HEK293 (cell line): ENCODE data around the gene PRKACG.

Source experiments
- CTCF ChIA-PET: fragments of 350-600 bp; formaldehyde crosslinking; extraction: SDS; loops from one replicate; lab custom pipeline; 2021; ENCODE audit warnings: antibody characterized with exemption; lab: Yijun Ruan, JAX
- POLR2A ChIA-PET: fragments of 300-600 bp; formaldehyde crosslinking; extraction: SDS; loops from one replicate; lab custom pipeline; 2020; ENCODE audit warnings: antibody characterized with exemption, inconsistent platforms; lab: Yijun Ruan, JAX
- H3K27ac ChIP-seq: fragments of 200-500 bp; sonication (Bioruptor generic); 2 replicates; pipeline ENCODE4 v1.5.1; 2014; ENCODE audit warnings: low read depth, low read length, control low read depth, inconsistent platforms; ENCODE audit errors: extremely low read depth
- H3K36me3 ChIP-seq, 2 experiments: fragments of 200-500 bp in 1 of 2; sonication (Bioruptor generic) in 1 of 2; 1 replicate in 1 of 2; 2 replicates in 1 of 2; pipeline ENCODE4 v1.5.1; 2014 to 2017; ENCODE audit warnings: inconsistent platforms in 2 of 2, low read length in 2 of 2; ENCODE audit not compliant: control insufficient read depth in 2 of 2, insufficient read depth in 1 of 2
- H3K4me1 ChIP-seq: fragments of 200-500 bp; sonication (Bioruptor generic); 2 replicates; pipeline ENCODE4 v1.5.1; 2014; ENCODE audit warnings: mild to moderate bottlenecking, low read length, inconsistent platforms; ENCODE audit not compliant: control insufficient read depth, insufficient read depth
- H3K4me3 ChIP-seq: 2 replicates; pipeline ENCODE4 v1.5.1; 2011; ENCODE audit warnings: low read depth, mild to moderate bottlenecking, control low read depth, low read length, moderate library complexity
- H3K9me3 ChIP-seq: fragments of 200-500 bp; sonication (Bioruptor generic); 2 replicates; pipeline ENCODE4 v1.5.1; 2014; ENCODE audit warnings: low read depth, low read length, inconsistent platforms; ENCODE audit not compliant: control insufficient read depth, insufficient read depth
- BCL6B ChIP-seq: fragments of 450-650 bp; formaldehyde crosslinking; IDR thresholded peaks from 2 replicates; pipeline ENCODE4 v1.5.1; 2017; ENCODE audit warnings: missing biosample characterization, missing genetic modification characterization
- GFI1B ChIP-seq: fragments of 450-650 bp; formaldehyde crosslinking; IDR thresholded peaks from 2 replicates; pipeline ENCODE4 v1.5.1; 2016; ENCODE audit warnings: missing biosample characterization, missing genetic modification characterization
- KLF1 ChIP-seq: fragments of 450-650 bp; formaldehyde crosslinking; IDR thresholded peaks from 2 replicates; pipeline ENCODE4 v1.5.1; 2016; ENCODE audit warnings: missing biosample characterization, missing genetic modification characterization
- MZF1 ChIP-seq: fragments of 450-650 bp; formaldehyde crosslinking; IDR thresholded peaks from 2 replicates; pipeline ENCODE4 v1.5.1; 2017; ENCODE audit warnings: missing biosample characterization, missing genetic modification characterization, borderline replicate concordance
- PRDM1 ChIP-seq: fragments of 450-650 bp; formaldehyde crosslinking; IDR thresholded peaks from 2 replicates; pipeline ENCODE4; 2016; ENCODE audit warnings: missing biosample characterization, missing genetic modification characterization
- REPIN1 ChIP-seq: fragments of 450-650 bp; formaldehyde crosslinking; IDR thresholded peaks from 2 replicates; pipeline ENCODE4 v1.5.1; 2017; ENCODE audit warnings: missing biosample characterization, missing genetic modification characterization, low read depth
- SALL2 ChIP-seq: fragments of 450-650 bp; formaldehyde crosslinking; IDR thresholded peaks from 2 replicates; pipeline ENCODE4 v1.5.0; 2017; ENCODE audit warnings: missing biosample characterization, mild to moderate bottlenecking, missing genetic modification characterization, borderline replicate concordance
- SCRT2 ChIP-seq: fragments of 450-650 bp; formaldehyde crosslinking; IDR thresholded peaks from 2 replicates; pipeline ENCODE4 v1.5.1; 2016; ENCODE audit warnings: missing biosample characterization, missing genetic modification characterization
- TRIM28 ChIP-seq: IDR thresholded peaks from 2 replicates; pipeline ENCODE4 v1.6.1; 2011; ENCODE audit warnings: low read length, control low read depth, borderline replicate concordance
- ZBTB8A ChIP-seq: fragments of 450-650 bp; formaldehyde crosslinking; IDR thresholded peaks from 2 replicates; pipeline ENCODE4 v1.5.1; 2016; ENCODE audit warnings: missing biosample characterization, missing genetic modification characterization
- ZEB2 ChIP-seq: fragments of 450-650 bp; formaldehyde crosslinking; IDR thresholded peaks from 2 replicates; pipeline ENCODE4 v1.5.1; 2016; ENCODE audit warnings: missing biosample characterization, missing genetic modification characterization
- ZNF146 ChIP-seq: fragments of 450-650 bp; formaldehyde crosslinking; IDR thresholded peaks from 2 replicates; pipeline ENCODE4 v1.5.1; 2016; ENCODE audit warnings: missing biosample characterization, missing genetic modification characterization
- ZNF23 ChIP-seq: fragments of 450-650 bp; formaldehyde crosslinking; IDR thresholded peaks from 2 replicates; pipeline ENCODE4 v1.5.1; 2016; ENCODE audit warnings: missing biosample characterization, missing genetic modification characterization, borderline replicate concordance
- ZNF26 ChIP-seq: fragments of 450-650 bp; formaldehyde crosslinking; IDR thresholded peaks from 2 replicates; pipeline ENCODE4 v1.5.1; 2016; ENCODE audit warnings: missing biosample characterization, missing genetic modification characterization
- ZNF324 ChIP-seq: fragments of 450-650 bp; formaldehyde crosslinking; IDR thresholded peaks from 2 replicates; pipeline ENCODE4 v1.5.1; 2016; ENCODE audit warnings: missing biosample characterization, missing genetic modification characterization
- ZNF555 ChIP-seq: fragments of 450-650 bp; formaldehyde crosslinking; conservative IDR thresholded peaks from 2 replicates; pipeline ENCODE4 v1.5.1; 2017; ENCODE audit warnings: missing biosample characterization, mild to moderate bottlenecking, missing genetic modification characterization, inconsistent platforms
- ZNF654 ChIP-seq: fragments of 450-650 bp; formaldehyde crosslinking; IDR thresholded peaks from 2 replicates; pipeline ENCODE4 v1.5.1; 2016; ENCODE audit warnings: low read depth, missing biosample characterization, missing genetic modification characterization
- ZNF677 ChIP-seq: fragments of 450-650 bp; IDR thresholded peaks from 2 replicates; pipeline ENCODE4 v1.5.0; 2018; ENCODE audit warnings: missing biosample characterization, mild to moderate bottlenecking, missing genetic modification characterization, moderate library complexity
- ZSCAN4 ChIP-seq: fragments of 450-650 bp; formaldehyde crosslinking; IDR thresholded peaks from 2 replicates; pipeline ENCODE4 v1.5.1; 2017; ENCODE audit warnings: missing biosample characterization, missing genetic modification characterization
- TF ChIP-seq, protein P1 (sequence below): fragments of 450-650 bp; IDR thresholded peaks from 2 replicates; pipeline ENCODE4 v1.5.1; 2018; ENCODE audit warnings: missing biosample characterization, missing genetic modification characterization

Gene PRKACG

GRCh38 chr9:69045821-69046220 is 31.9 kb upstream of the PRKACG start:
- no peak overlapping the region for H3K27ac ChIP-seq
- POLR2A ChIA-PET: interaction anchor here (0.6 kb wide), 1 partner anchor 109 kb away, joined by 6 read pairs; no protein-coding TSS in a partner anchor

GRCh38 chr9:69044240-69045219 is 30.6 kb upstream of the PRKACG start:
- no peak overlapping the region for H3K4me3 ChIP-seq
- H3K27ac ChIP-seq: no peak overlapping the region
- POLR2A ChIA-PET: no interaction called here
- no peaks in the 10 kb centered on the region for H3K9me3 ChIP-seq
- TF ChIP-seq, protein P1, sequence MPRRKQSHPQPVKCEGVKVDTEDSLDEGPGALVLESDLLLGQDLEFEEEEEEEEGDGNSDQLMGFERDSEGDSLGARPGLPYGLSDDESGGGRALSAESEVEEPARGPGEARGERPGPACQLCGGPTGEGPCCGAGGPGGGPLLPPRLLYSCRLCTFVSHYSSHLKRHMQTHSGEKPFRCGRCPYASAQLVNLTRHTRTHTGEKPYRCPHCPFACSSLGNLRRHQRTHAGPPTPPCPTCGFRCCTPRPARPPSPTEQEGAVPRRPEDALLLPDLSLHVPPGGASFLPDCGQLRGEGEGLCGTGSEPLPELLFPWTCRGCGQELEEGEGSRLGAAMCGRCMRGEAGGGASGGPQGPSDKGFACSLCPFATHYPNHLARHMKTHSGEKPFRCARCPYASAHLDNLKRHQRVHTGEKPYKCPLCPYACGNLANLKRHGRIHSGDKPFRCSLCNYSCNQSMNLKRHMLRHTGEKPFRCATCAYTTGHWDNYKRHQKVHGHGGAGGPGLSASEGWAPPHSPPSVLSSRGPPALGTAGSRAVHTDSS (tag by site-specific recombination): no peak
- no peak for TF ChIP-seq ZBTB8A (tag by site-specific recombination)
- peak; percentile 31; the same call in 1 of the 2 replicates for TF ChIP-seq MZF1
- TF ChIP-seq TRIM28: no peak
- 0 out of 2 replicates have a peak, but pooled peaks have one; percentile 33 for TF ChIP-seq SCRT2 (tag by site-specific recombination)
- TF ChIP-seq, all 188 proteins: peak for 2
- CTCF ChIA-PET: interaction anchor here (0.7 to 3.8 kb wide), 5 partner anchors 9 to 628 kb away, joined by 3 to 17 read pairs (median 7); no protein-coding TSS in a partner anchor
- Histone ChIP-seq H3K4me1 (peaks cover 3% of the 10 kb centered on the region; the same call in 1 of the 2 replicates), H3K36me3 (peaks cover 0 to 38% of the 10 kb centered on the region in 2 experiments; a peak in 2 of 3 replicates)

More at GRCh38 chr9:69045821-69046220, 31.9 kb upstream of the PRKACG start:
- CTCF ChIA-PET: interaction anchor here (1.4 to 3.8 kb wide), 3 partner anchors 8 to 147 kb away, joined by 4 to 17 read pairs (median 12); no protein-coding TSS in a partner anchor
- TF ChIP-seq ZNF23 (tag by site-specific recombination) (no peak), PRDM1 (tag by site-specific recombination) (0 out of 2 replicates have a peak, but pooled peaks have one; percentile 6)
- Histone ChIP-seq H3K4me1 (peaks cover 3% of the 10 kb centered on the region; the same call in 1 of the 2 replicates), H3K36me3 (peaks cover 0 to 43% of the 10 kb centered on the region in 2 experiments; a peak in 2 of 3 replicates), H3K9me3 (no peaks in the 10 kb centered on the region), H3K4me3 (no peak overlapping the region)

DNA sequence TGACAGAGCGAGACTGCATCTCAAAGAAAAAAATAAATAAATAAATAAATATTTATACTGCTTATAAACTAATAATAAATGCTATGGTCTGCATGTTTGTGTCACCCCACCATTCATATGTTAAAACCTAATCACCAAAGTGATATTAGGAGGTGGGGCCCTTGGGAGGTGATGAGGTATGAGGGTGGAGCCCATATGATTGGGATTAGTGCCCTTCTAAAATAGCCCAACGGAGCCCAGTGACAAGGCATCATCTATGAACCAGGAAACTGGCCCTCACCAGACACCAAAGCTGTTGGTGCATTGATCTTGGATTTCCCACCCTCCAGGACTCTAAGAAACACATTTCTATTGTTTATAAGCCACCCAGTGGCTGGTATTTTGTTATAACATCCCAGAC is 26.7 kb upstream of the PRKACG start:
- Histone ChIP-seq H3K36me3 (peaks cover 0 to under 1% of the 10 kb centered on the region in 2 experiments; a peak in 2 of 3 replicates), H3K4me3 (no peak overlapping the region), H3K27ac (no peak overlapping the region), H3K9me3 (no peaks in the 10 kb centered on the region), H3K4me1 (peaks cover 3% of the 10 kb centered on the region; the same call in 1 of the 2 replicates)
- POLR2A ChIA-PET: no interaction called here
- CTCF ChIA-PET: no interaction called here
- TF ChIP-seq MZF1 (no peak), ZNF146 (tag by site-specific recombination) (no peak), ZNF654 (tag by site-specific recombination) (no peak), ZNF26 (tag by site-specific recombination) (no peak), KLF1 (no peak), ZNF324 (tag by site-specific recombination) (no peak), BCL6B (tag by site-specific recombination) (no peak), ZNF555 (tag by site-specific recombination) (no peak), ZSCAN4 (tag by site-specific recombination) (no peak), GFI1B (no peak), SALL2 (no peak), ZEB2 (no peak), REPIN1 (tag by site-specific recombination) (no peak), ZNF677 (tag by site-specific recombination) (no peak)
